Activated CD4-positive, alpha-beta T cell treated with anti-CD3 and anti-CD28 coated beads for 36 hours (primary cell): ENCODE data around the gene CTNNA2. TPM values are rescaled to one million over a fixed set of nuclear protein-coding genes. Genes with fewer than 3 reads are reported as not detected.
A peak's percentile ranks its signal among the peaks of the same experiment; 100 is the strongest.

Experiments
- ATAC-seq: fragments of 200-7000 bp; cut with Tn5 transposase; one replicate; pipeline ENCODE4 v1.10.0; 2021; ENCODE audit warnings: mild to moderate bottlenecking, moderate library complexity
- CTCF ChIA-PET: fragments of 350-600 bp; sonication (Branson Sonifier 250); formaldehyde crosslinking; loops from one replicate; lab custom pipeline; 2021; ENCODE audit warnings: antibody characterized with exemption; lab: Charles Lee
- POLR2A ChIA-PET: fragments of 350-600 bp; sonication (Branson Sonifier 250); formaldehyde crosslinking; loops from one replicate; lab custom pipeline; 2021; ENCODE audit warnings: antibody characterized with exemption, inconsistent platforms; lab: Charles Lee
- DNase-seq: peaks from one replicate; pipeline ENCODE4 v3.0.0-alpha.2; 2020
- H3K27ac Mint-ChIP-seq: one replicate; pipeline ENCODE4 v1.8.0; 2021; ENCODE audit warnings: mixed read lengths
- H3K27me3 Mint-ChIP-seq: one replicate; pipeline ENCODE4 v1.8.0; 2021; ENCODE audit warnings: mixed read lengths
- H3K36me3 Mint-ChIP-seq: one replicate; pipeline ENCODE4 v1.8.0; 2021; ENCODE audit warnings: low read depth, mixed read lengths
- H3K4me1 Mint-ChIP-seq: one replicate; pipeline ENCODE4 v1.8.0; 2021; ENCODE audit warnings: mixed read lengths
- H3K4me3 Mint-ChIP-seq: one replicate; pipeline ENCODE4 v1.8.0; 2021; ENCODE audit warnings: mild to moderate bottlenecking, moderate library complexity, mixed read lengths
- H3K9me3 Mint-ChIP-seq: one replicate; pipeline ENCODE4 v1.8.0; 2021; ENCODE audit warnings: low read depth, mixed read lengths
- intact Hi-C, 2 experiments: fragments of 100-400 bp; cut with DNase I in 1 of 2; cut with micrococcal nuclease in 1 of 2; formaldehyde crosslinking; loops; one replicate each; pipeline versions ENCODE4 v1.14.2 to v1.15.1; 2022 to 2024; cut with DNase I, micrococcal nuclease
- total RNA-seq, 2 experiments: library from RNA; stranded (reverse); gene quantifications; one replicate each; pipeline ENCODE4 v1.2.3, GENCODE V29; 2021

CTNNA2 gene
- total RNA-seq, 2 experiments from 2014 or later: not detected

- no peaks in the 10 kb centered on the region for H3K9me3 Mint-ChIP-seq
- DNase-seq: peak; percentile 4
- H3K4me1 Mint-ChIP-seq: no peaks in the 10 kb centered on the region
- peaks cover 39% of the 10 kb centered on the region for H3K27me3 Mint-ChIP-seq
- H3K27ac Mint-ChIP-seq: no peak overlapping the region
- H3K4me3 Mint-ChIP-seq: no peak overlapping the region
- no peaks in the 10 kb centered on the region for H3K36me3 Mint-ChIP-seq
- intact Hi-C loops: no loop called here
- ATAC-seq: no peak
- POLR2A ChIA-PET: no interaction called here
- CTCF ChIA-PET: no interaction called here
Observed at GRCh38 chr2:80303006-80303908, 790.4 kb downstream of the CTNNA2 start.

GRCh38 chr2:80303909-80304837 lies 791.3 kb downstream of the CTNNA2 start, which contains the start of gene LRRTM1:
LRRTM1 (minus strand) TSS chr2:80304752; CDS start chr2:80303819, 933 bp downstream.
- CTCF ChIA-PET: no interaction called here
- peaks cover 37% of the 10 kb centered on the region for H3K27me3 Mint-ChIP-seq
- POLR2A ChIA-PET: no interaction called here

DNA sequence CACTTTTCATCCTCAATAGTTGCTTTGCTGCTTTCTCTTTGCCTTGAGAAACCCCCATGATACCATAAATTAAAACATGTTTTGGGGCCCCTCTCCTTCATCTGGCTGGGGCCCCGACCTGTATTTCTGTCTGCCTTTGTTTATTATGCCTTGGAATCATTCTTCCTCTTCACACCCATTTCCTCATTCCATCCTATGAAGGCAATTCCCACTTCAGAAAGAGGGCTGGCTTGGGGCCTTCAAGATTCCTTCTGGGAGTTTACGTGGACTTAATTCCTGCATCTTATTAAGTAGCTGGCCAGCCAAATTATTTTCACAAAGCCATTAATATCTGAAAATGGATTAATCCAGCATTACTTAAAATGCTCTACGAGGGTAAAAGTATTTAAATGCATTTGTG lies 798.5 kb downstream of the CTNNA2 start:
- CTCF ChIA-PET: no interaction called here
- intact Hi-C loops: no loop called here
- H3K9me3 Mint-ChIP-seq: peaks cover 3% of the 10 kb centered on the region
- no peak overlapping the region for H3K27ac Mint-ChIP-seq
- ATAC-seq (no peak), DNase-seq (no peak)
- H3K27me3 Mint-ChIP-seq: peaks cover 1% of the 10 kb centered on the region
- H3K4me1 Mint-ChIP-seq: no peaks in the 10 kb centered on the region
- H3K4me3 Mint-ChIP-seq: no peak overlapping the region
- POLR2A ChIA-PET: no interaction called here
- no peaks in the 10 kb centered on the region for H3K36me3 Mint-ChIP-seq

More at GRCh38 chr2:80303909-80304837, 791.3 kb downstream of the CTNNA2 start, which contains the start of gene LRRTM1:
- no peak within 1 kb of the TSS for H3K27ac Mint-ChIP-seq
- no peaks in the 10 kb centered on the region for H3K9me3 Mint-ChIP-seq
- intact Hi-C loops: no loop called here
- no peaks in the 10 kb centered on the region for H3K36me3 Mint-ChIP-seq
- H3K4me1 Mint-ChIP-seq: no peaks in the 10 kb centered on the region
- H3K4me3 Mint-ChIP-seq: no peak within 1 kb of the TSS
- DNase-seq (peak; percentile 5), ATAC-seq (no peak)

- POLR2A ChIA-PET: no interaction called here
- Mint-ChIP-seq H3K36me3 (no peaks in the 10 kb centered on the region), H3K27me3 (no peaks in the 10 kb centered on the region), H3K27ac (no peak overlapping the region), H3K4me3 (no peak overlapping the region), H3K9me3 (peaks cover 3% of the 10 kb centered on the region), H3K4me1 (no peaks in the 10 kb centered on the region)
- CTCF ChIA-PET: no interaction called here
- ATAC-seq (no peak), DNase-seq (no peak)
- intact Hi-C loops: no loop called here
Observed at GRCh38 chr2:80312282-80312839, 799.5 kb downstream of the CTNNA2 start.

- Mint-ChIP-seq H3K4me1 (no peaks in the 10 kb centered on the region), H3K4me3 (no peak overlapping the region), H3K27ac (no peak overlapping the region), H3K27me3 (peaks cover 5% of the 10 kb centered on the region), H3K9me3 (peaks cover 4% of the 10 kb centered on the region), H3K36me3 (no peaks in the 10 kb centered on the region)
- no peak for ATAC-seq
- ChIA-PET CTCF (no interaction called here), POLR2A (no interaction called here)
- intact Hi-C loops: no loop called here
- no peak for DNase-seq
Observed at GRCh38 chr2:80322311-80322920, 809.6 kb downstream of the CTNNA2 start.

DNA sequence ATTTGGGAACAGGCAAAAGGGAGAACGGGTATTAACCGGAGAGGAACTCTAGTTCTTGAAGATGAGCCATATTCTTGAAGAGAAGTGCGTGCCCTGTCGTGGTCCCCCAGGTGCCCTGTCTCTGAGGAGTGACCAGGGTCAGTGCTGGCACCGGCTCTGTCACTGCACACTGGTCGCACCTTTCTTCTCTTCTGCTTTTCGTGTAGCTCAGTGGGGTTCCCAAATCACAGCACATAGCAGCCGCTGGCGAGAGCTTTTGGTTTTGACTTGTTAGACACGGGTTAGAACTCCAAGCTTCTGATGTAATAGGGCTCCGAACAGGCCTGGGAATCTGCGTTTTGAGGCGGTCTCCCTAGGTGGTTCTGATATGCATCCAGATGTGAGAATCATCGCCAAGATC lies 810.1 kb downstream of the CTNNA2 start:
- Mint-ChIP-seq H3K4me3 (no peak overlapping the region), H3K27ac (no peak overlapping the region), H3K36me3 (no peaks in the 10 kb centered on the region), H3K4me1 (no peaks in the 10 kb centered on the region), H3K9me3 (peaks cover 1% of the 10 kb centered on the region), H3K27me3 (peaks cover 5% of the 10 kb centered on the region)
- ChIA-PET POLR2A (no interaction called here), CTCF (no interaction called here)
- no peak for ATAC-seq
- intact Hi-C loops: no loop called here
- no peak for DNase-seq

GRCh38 chr2:80323610-80324009 lies 810.8 kb downstream of the CTNNA2 start:
- intact Hi-C loops: no loop called here
- peaks cover 5% of the 10 kb centered on the region for H3K27me3 Mint-ChIP-seq
- H3K36me3 Mint-ChIP-seq: no peaks in the 10 kb centered on the region
- CTCF ChIA-PET: no interaction called here
- DNase-seq: no peak
- H3K4me1 Mint-ChIP-seq: no peaks in the 10 kb centered on the region
- ATAC-seq: no peak
- no peak overlapping the region for H3K27ac Mint-ChIP-seq
- POLR2A ChIA-PET: no interaction called here
- peaks cover 1% of the 10 kb centered on the region for H3K9me3 Mint-ChIP-seq
- no peak overlapping the region for H3K4me3 Mint-ChIP-seq

- Mint-ChIP-seq H3K27me3 (peaks cover 5% of the 10 kb centered on the region), H3K4me1 (no peaks in the 10 kb centered on the region), H3K36me3 (no peaks in the 10 kb centered on the region), H3K9me3 (no peaks in the 10 kb centered on the region), H3K27ac (no peak overlapping the region), H3K4me3 (no peak overlapping the region)
- no peak for ATAC-seq
- ChIA-PET POLR2A (no interaction called here), CTCF (no interaction called here)
- intact Hi-C loops: no loop called here
- DNase-seq: no peak
Observed at GRCh38 chr2:80324525-80324924, 811.7 kb downstream of the CTNNA2 start.

GRCh38 chr2:80326214-80326613 lies 813.4 kb downstream of the CTNNA2 start:
- ChIA-PET CTCF (no interaction called here), POLR2A (no interaction called here)
- H3K36me3 Mint-ChIP-seq: no peaks in the 10 kb centered on the region
- H3K4me1 Mint-ChIP-seq: no peaks in the 10 kb centered on the region
- no peaks in the 10 kb centered on the region for H3K9me3 Mint-ChIP-seq
- peaks cover 4% of the 10 kb centered on the region for H3K27me3 Mint-ChIP-seq
- intact Hi-C loops: no loop called here
- DNase-seq (no peak), ATAC-seq (no peak)
- no peak overlapping the region for H3K27ac Mint-ChIP-seq
- no peak overlapping the region for H3K4me3 Mint-ChIP-seq

DNA sequence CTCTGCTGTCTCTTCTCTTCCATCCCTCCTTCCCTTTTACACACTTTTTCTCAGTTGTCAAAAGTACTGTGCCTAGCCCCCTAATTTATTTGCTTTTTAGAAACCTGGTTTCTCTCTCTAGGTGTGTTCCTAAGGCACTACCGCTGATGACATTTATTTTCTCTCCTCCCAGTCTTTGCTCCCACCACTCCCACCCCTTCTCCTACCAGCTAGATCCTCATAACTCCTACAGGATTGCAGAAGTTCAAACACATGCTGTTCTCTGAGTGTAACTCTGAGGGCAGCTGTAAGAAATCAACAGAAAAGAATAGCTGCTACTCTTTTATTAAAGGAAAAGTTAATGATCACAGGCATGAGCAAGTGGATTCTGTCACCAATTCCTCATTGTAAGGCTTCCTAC lies 814.0 kb downstream of the CTNNA2 start:
- no peak overlapping the region for H3K4me3 Mint-ChIP-seq
- DNase-seq: no peak
- POLR2A ChIA-PET: no interaction called here
- peaks cover 2% of the 10 kb centered on the region for H3K27me3 Mint-ChIP-seq
- ATAC-seq: no peak
- H3K27ac Mint-ChIP-seq: no peak overlapping the region
- no peaks in the 10 kb centered on the region for H3K36me3 Mint-ChIP-seq
- no peaks in the 10 kb centered on the region for H3K4me1 Mint-ChIP-seq
- intact Hi-C loops: no loop called here
- CTCF ChIA-PET: interaction anchor here (0.6 kb wide), 1 partner anchor 263 kb away, joined by 3 read pairs; no protein-coding TSS in a partner anchor
- no peaks in the 10 kb centered on the region for H3K9me3 Mint-ChIP-seq

GRCh38 chr2:80328159-80328571 lies 815.3 kb downstream of the CTNNA2 start:
- no peak for ATAC-seq
- Mint-ChIP-seq H3K36me3 (no peaks in the 10 kb centered on the region), H3K4me3 (no peak overlapping the region), H3K4me1 (no peaks in the 10 kb centered on the region), H3K9me3 (peaks cover 1% of the 10 kb centered on the region), H3K27me3 (no peaks in the 10 kb centered on the region), H3K27ac (no peak overlapping the region)
- CTCF ChIA-PET: interaction anchor here (0.7 kb wide), 1 partner anchor 575 kb away, joined by 4 read pairs; no protein-coding TSS in a partner anchor
- POLR2A ChIA-PET: no interaction called here
- no peak for DNase-seq
- intact Hi-C loops: no loop called here
